Brain pericyte (primary cell): ENCODE data around the gene RNF217.
"Not testable (repeated sequence)": the region's sequence is repeated elsewhere in the genome, so short reads cannot be mapped to it uniquely, and the experiment has no call there.

ENCODE experiments used
- DNase-seq: peaks from one replicate; pipeline ENCODE4 v3.0.0-alpha.2; 2012; ENCODE audit warnings: low read depth, low spot score

RNF217 gene

GRCh38 chr6:124962639-124963415 is 590 bp downstream of the RNF217 start:
- no peak for DNase-seq

DNA sequence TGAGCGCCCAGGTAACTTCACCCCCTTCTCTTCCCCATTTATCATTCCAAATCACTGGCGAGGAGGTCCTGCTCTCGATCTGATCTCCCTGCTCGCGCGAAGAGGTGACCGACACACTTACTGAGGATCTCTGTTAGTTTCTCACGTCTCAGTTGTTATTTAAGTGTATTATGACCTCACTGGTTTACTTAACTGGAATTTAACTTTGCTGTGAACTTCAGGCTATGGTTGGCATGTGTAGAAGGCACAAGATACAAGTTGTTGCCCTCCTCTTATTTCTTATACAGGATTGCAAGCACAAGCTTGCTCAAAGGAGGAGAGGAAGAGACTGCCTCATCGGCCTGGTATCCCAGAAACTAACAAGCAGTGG is 1.2 kb downstream of the RNF217 start:
- DNase-seq = no peak

GRCh38 chr6:124963831-124964763 is 1.9 kb downstream of the RNF217 start:
- DNase-seq = no peak

- DNase-seq = no peak
Measured at GRCh38 chr6:124964764-124965105, 2.5 kb downstream of the RNF217 start.

DNA sequence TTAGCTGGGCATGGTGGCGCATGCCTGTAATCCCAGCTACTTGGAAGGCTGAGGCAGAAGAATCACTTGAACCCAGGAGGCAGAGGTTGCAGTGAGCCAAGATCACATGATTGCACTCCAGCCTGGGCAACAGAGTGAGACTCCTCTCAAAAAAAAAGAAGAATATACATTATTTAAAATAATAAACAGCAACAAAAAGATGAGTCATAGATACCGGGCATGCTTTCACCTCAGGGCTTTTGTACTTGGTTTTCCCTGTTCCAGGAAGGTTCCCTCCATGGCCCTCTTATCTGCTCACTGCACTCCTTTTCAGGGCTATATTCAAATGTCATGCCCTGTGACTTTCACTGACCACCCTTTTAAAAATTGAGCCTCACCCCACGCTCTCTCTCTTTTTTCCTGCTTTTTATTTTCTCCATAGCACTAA is 3.2 kb downstream of the RNF217 start:
- not testable (repeated sequence) for DNase-seq

GRCh38 chr6:124967444-124967843 is 5.2 kb downstream of the RNF217 start:
- DNase-seq = no peak

- no peak for DNase-seq
Measured at GRCh38 chr6:124968401-124968800, 6.2 kb downstream of the RNF217 start.

GRCh38 chr6:124970243-124970642 is 8.0 kb downstream of the RNF217 start:
- no peak for DNase-seq

- DNase-seq = no peak
Measured at GRCh38 chr6:124970763-124971162, 8.5 kb downstream of the RNF217 start.

DNA sequence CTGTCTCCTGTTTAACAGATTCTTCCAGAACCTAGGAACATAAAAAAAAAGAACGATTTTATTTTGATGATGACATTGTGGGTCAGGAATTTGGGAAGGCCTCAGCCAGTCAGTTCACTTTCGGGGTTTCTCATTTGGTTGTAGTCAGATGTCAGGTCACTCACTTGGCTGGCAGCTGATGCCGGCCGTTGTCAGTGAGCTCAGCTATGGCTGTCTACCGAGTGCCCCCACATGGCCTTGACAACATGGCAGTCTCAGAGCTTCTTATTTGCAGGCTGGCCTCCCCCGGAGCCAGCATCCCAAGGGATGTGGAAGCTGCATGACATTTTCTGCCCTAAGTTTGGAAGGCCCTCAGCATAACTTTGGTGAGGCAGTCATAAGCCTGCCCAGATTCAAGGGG is 11.5 kb downstream of the RNF217 start:
- no peak for DNase-seq

GRCh38 chr6:124974771-124975377 is 12.6 kb downstream of the RNF217 start:
- DNase-seq = no peak

DNA sequence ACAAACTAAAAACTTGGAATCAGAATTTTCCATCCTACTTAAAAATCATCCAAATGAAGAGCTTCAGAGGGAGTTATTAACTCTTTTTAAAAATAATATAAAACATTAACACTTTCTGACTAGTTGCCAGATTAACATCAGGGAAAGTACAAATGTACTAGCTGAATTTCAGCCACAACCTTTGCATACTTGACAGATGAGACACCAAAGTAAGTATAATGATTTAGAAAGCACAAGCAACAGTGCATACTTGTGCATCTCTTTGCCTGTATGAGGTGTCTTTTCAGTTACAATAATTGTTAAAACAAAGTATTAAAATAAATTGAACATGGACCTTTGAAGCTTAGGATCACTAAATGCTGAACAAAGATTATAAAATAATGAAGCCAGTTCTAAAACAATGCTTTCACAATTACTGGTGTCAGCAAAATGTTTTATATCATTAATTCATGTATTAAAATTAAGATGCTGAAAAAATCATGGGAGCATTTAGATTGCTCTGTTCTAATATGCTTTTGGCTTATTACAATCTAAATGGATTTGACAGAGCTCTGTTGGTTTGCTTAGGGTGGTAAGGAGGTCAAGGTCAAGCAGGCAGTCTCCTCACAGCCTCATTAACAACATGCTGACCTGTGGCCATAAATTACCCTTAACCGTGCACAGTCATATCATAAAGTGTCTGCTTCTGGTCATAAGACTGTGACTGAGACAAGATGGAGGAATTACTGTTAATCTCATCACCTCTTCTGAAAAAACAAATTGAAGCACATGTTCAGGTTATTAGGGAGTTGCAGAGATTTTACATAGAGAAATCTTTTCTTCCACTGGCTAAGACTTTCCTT is 15.1 kb downstream of the RNF217 start:
- no peak for DNase-seq

DNA sequence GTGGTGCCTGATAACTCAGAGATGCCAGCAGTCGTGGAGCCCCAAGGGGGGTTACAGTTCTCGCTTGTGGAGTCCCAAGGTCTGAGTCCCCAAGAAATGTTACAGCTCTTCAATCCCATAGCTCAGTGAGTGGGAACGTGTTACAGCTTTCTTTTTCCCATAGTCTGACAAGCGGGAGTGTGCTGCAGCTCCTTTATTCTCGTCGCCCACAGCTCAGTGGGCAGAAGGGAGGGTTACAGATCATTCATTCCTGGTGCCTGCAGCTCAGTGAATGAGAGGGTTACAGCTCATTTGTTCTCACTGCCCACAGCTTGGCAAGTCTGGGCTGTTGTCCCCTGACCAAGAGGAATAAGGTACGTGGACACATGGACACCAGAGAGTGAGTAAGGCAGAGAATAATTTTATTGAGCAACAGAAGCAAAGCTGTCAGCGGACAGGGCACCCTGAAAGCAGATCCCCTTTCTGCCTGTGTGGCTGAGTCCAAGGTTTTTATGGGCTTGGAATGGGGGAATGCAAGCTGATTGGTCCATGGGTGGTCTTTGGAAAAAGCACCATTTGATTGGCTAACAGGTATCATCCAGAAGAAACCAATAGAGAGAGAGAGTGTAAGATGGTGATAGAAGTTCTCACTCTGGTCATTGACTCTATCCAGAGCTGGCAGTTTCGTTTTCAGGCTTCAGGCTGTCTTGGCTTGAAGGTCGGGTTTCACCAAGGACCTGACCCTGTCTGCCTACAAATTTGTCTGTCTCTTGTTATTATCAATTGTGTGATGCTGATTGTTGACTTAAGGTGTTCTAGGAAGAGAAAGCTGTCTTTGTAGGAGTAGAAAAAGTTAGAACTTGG is 16.4 kb downstream of the RNF217 start:
- DNase-seq = no peak

DNA sequence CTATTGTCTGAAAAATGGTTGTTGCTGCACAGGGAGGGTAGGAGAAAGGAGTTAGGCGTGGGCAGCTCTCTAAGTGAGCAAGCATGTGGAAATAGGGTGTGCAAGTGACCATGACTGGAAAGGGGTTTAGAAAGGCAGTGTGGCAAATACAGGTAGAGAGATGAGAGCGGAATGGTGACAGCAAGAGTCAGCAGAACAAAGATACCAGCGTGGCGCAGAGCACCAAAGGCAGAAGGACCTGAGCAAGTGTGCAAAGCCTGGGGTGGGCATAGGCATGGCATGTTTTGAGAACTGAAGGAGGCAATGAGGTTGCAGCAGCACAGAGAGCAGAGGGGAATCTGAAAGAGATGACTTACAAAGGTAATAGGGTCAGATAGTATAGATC is 17.0 kb downstream of the RNF217 start:
- DNase-seq = no peak

DNA sequence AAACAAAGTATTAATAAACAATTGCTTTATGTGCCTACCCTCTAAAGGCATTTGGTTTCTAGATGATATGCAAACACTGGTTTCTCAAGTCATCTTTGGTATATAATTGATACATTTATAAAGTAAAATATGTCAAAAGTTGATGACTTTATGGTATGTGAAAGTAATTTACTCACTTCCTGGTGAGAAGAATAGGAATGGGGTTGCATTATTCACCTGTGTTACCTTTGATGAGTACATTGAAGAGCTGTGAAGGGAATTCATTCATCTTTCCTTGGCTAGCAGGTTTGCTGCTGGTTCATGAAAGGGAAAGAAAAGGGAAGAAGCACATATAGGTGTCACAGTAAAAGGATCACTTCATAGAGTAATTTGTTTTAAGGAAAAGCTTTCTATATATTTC is 20.4 kb downstream of the RNF217 start:
- no peak for DNase-seq

DNA sequence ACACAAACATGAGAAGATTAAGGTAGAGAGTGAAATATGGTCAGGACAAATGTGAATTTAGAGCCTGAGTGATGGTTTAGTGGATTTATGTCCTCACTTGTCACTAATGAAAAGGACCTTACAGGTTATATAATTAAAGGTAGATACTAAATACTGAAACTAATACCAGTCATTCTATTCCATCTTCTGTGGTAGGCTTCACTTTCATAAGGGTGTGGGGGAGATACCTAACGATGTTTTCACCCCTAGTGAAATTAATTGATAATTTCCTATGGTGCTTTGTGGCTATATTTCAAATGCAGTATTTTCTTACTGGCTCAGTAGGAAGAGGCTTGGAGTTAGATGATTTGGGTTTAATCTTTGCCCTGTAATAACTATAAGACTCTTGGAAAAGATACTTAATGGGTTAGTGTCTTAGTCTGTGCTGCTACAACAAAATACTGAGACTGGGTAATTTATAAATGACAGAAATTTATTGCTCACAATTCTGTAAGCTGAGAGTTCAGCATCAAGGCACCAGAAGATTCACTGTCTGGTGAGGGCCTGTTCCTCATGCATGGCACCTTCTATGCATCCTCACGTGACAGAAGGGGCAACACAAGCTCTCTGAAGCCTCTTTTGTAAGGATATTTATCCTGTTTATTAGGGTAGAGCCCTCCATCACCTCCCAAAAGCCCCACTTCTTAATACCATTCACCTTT is 21.3 kb downstream of the RNF217 start:
- no peak for DNase-seq

DNA sequence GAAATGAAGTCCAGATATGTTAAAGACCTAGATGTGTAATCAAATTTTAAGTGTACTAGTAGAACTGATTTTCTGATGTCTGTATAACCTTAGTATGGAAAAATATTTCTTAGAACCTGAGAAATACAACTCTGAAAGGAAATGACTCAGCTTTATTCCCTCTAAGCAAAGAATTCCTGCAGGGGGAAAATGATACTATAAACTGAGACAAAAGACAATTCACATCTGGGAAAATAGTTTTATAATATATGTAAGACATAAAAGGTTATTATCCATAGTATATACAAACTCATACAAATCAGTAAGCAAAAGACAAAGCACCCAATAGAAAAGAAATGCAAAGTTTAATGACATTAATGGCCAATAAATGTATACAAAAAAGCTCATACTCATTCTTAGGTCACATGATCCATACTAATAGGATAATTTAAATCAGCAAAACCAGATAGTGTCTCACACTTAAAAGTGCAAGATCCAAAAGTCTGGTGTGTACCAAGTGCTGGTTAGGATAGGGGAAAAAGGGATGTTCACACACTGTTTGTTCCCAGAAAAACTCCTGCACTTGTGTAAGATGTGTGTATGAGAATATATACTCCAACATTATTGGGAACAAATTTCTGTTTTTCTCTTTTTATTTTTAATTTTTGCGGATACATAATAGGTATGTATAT is 22.6 kb downstream of the RNF217 start:
- no peak for DNase-seq

DNA sequence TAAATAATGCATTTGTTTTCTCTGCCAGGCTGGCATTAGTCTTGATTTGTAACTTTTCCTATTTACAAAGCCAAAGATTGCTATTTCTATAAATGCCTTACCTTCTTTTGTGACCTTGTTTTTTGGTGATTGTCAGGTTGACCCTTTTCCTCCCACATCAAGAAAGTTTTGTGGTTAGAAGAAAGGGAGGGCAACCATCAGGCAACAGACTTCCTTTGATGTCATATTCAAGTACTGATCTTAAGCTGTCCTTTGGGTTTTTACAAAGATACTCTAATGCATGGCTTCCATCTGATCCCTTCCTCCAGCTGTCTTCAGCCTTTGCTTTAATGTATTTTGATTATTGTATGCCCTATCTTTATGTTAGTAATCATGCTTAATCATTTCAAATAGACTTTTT is 23.9 kb downstream of the RNF217 start:
- DNase-seq = no peak

GRCh38 chr6:124987291-124987690 is 25.1 kb downstream of the RNF217 start:
- no peak for DNase-seq
